IPS-NIHi11 (cell line): ENCODE data around the gene SEC22C.
"Not testable (repeated sequence)": the region's sequence is repeated elsewhere in the genome, so short reads cannot be mapped to it uniquely, and the experiment has no call there.

ENCODE experiments used
- DNase-seq: peaks from one replicate; pipeline ENCODE4 v3.0.0; 2012; ENCODE audit warnings: mixed read lengths, low spot score

SEC22C gene

GRCh38 chr3:42581709-42582473, at the start of gene SEC22C:
TSS of gene SEC22C (minus strand) at chr3:42581967. CDS start at chr3:42569046, 12,921 bp downstream.
- DNase-seq, result peak; percentile 99

GRCh38 chr3:42613462-42613861, 31.7 kb upstream of the SEC22C start:
- DNase-seq, result no peak

- DNase-seq, result no peak
These were observed 31.2 kb upstream of the SEC22C start for GRCh38 chr3:42612928-42613327.

DNA sequence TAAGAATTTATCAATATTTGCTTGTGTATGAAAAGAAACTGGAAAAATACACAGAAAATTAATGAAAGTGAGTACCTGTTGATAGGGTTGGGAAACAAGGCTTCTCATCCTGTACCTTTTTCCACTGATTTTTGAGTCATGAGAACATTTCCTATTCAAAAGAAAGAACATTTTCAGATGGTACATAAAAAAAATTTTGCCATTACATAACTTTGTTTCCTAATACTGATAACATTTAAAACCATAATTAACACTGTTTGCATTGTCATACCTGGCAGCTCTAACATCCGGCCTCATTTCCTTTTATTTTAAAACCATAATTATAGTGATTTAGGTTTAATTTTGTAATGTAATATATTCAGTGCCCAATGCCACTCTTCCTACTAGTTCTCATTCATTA, 30.4 kb upstream of the SEC22C start:
- no peak for DNase-seq

GRCh38 chr3:42610976-42611375, 29.2 kb upstream of the SEC22C start:
- DNase-seq, result no peak

GRCh38 chr3:42608581-42608980, 26.8 kb upstream of the SEC22C start:
- DNase-seq, result no peak

GRCh38 chr3:42605546-42606173, 23.9 kb upstream of the SEC22C start:
- no peak for DNase-seq

- no peak for DNase-seq
These were observed 21.2 kb upstream of the SEC22C start for GRCh38 chr3:42602961-42603360.

GRCh38 chr3:42601896-42602581, 20.3 kb upstream of the SEC22C start:
- no peak for DNase-seq

DNA sequence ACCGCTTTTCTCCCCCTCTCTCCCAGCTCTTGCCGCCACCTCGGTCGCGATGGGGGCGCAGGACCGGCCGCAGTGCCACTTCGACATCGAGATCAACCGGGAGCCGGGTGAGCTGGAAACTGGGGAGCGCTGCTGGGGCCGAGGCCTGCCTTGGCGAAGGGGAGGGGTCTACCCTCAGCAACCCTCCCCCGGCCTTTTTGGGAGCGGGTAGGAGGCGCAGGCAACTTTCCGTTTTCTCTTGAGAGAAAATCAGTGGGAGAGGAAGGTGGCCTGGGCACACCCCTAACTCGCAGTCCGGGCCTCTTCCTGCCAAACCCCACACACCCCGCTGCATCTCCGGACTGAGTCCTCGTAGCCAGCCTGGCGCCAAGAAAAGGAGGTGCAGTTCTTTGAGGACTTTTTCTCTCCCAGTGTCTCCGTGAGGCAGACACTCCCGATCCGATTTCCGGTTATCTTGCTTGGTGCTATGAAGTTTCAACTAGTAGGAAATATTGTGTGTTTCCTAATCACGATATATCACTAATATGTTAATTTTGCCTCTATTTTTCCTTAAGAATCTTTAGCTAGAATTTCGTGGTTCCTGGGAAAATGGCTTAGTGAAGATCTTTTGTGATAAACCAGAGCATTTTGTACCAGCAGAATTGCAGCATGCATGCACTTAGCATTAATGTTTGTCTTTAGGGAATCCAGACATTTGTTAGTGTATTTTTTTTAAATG, 19.4 kb upstream of the SEC22C start:
- DNase-seq, result no peak

DNA sequence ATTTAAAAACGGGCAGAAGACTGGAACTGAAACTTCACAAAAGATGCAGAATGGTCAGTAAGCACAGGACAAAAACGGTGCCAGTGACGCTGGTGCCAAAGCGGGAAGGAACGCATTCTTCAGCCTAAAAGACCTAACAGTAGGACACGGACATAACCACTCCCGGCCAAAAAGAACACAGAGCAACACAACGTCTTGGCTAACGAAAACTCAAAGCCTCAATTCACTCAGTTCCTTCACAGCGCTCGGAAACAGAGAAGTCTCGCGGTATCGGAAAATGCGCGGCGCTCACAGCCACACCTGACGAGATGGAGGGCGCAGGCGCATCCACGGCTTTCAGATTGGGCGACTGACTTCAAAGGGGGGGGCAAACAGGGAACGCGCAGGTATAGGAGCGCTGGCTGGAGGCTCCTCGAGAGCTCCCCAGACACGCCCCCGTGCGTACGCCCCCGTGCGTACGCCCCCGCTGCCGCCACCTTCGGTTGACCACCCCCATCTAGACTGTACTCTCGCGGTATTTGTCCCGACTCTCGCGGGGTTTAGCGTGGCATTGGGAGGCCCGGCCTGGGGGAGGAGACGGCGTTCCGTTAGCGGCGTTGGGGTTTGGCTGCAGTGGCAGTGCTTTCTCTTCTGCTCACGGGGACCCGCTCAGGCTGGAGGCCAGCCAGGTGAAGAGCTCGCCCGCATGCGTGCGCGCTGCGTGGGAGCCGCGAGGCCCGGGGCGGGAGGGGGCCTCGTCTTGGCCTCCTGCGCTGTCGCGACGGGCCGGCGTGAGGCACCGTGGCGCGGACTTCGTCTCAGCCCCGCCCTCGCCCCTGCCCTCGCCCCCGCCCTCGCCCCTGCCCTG, 18.6 kb upstream of the SEC22C start, which contains the start of gene NKTR:
Gene NKTR (plus strand): TSS at position 576 of the 847 bp plus-strand sequence. CDS start 321 bp downstream, outside the sequence.
- peak; percentile 91 for DNase-seq

- not testable (repeated sequence) for DNase-seq
These were observed 15.3 kb upstream of the SEC22C start for GRCh38 chr3:42597098-42597497.

GRCh38 chr3:42595682-42596081, 13.9 kb upstream of the SEC22C start:
- DNase-seq, result no peak

- DNase-seq, result no peak
These were observed 11.9 kb upstream of the SEC22C start for GRCh38 chr3:42593635-42594034.

GRCh38 chr3:42591811-42592210, 10.0 kb upstream of the SEC22C start:
- no peak for DNase-seq

DNA sequence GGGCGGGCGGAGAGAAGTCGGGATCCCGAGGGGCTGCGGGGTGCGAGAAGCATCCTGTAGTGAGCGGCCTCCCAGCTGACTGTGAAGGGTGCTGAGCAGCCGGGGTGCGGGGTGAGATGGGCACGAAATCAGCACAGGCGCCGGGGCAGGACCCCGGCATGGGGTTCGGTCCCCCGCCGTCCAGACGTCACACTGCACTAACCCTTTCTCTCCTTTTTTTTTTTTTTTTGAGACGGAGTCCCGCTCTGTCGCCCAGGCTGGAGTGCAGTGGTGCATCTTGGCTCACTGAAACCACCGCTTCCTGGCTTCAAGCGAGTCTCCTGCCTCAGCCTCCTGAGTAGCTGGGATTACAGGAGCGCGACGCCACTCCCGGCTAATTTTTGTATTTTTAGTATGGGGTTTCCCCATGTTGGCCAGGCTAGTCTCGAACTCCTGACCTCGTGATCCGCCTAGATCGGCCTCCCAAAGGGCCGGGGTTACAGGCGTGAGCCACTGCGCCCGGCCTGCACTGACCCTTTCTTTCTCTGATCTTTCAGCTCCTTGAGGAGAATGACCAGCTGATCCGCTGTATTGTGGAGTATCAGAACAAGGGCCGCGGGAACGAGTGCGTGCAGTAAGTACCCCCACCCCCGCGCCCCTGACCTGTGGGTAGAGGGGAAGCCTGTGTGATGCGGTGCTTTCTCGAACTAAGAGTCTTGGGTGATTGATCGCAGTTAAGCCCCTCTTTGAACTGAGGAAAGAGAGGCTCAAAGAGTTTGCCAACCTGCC, 9.4 kb upstream of the SEC22C start:
- DNase-seq, result no peak

DNA sequence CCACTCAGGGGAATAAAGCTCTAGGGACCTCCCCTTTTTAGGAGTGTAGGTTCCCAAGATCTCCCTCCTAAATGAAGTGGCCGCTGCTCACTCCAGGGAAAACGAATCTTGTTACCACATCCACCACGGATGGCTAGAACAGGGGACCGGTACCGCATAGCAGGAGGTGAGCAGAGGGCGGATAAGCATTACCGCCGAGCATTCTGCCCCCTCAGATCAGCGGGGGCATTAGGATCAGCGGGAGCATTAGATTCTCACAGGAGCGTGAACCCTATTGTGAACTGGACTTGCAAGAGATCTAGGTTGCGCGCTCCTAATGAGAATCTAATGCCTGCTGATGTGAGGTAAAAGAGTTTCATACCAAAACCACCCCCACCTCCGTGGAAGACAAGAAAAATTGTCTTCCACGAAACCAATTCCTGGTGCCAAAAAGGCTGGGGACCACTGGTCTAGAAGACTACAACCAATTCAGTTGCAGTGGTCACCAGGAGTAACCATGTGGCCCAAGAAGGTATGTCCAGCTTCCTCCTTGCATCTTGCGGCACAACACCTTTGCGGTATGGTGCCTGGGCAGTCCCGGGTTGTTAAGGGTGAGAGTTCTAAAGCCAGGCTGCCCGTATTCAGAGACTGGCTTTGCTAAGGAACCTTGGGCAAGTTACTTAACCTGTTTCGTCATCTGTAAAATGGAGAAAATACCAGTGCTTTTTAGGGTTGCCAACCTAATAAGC, 7.8 kb upstream of the SEC22C start:
- no peak for DNase-seq

DNA sequence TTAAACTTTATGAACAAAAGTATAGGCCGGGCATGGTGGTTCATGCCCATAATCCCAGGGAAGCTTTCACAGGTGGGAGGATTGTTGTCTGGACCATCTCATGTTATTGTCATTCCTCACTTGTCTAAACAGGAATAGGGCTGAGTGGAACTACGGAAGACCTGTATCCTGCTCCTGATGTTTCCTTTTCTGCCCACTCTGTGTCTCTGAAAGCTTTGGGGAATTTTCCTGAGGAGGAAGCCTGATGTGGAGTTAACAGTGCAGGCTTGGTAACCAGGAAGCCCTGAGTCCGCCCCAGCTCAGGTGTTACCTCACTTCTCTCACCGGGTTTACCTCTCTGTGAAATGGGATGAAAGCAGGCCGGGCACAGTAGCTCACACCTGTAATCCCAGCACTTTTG, 6.9 kb upstream of the SEC22C start:
- no peak for DNase-seq

GRCh38 chr3:42582474-42583070, 805 bp upstream of the SEC22C start:
- DNase-seq, result peak; percentile 14

DNA sequence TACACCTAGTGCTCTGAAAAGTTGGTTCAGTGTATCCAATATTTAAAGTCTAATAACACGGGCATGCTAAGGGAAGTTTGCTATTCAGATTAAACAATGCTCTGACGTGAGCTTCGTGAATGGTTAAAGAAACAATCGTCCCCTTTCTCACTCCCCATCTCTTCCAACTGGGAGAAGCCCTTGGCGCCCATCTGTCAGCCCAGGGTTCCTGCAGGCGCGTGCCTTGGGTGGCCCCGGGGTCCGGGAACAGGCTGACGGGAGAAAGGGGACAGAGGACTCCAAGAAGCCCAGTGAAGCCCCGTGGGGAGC, 413 bp downstream of the SEC22C start:
- DNase-seq, result no peak
